Caki2 (cell line): ENCODE data around the gene TMEM258. TPM values are rescaled to one million over a fixed set of nuclear protein-coding genes. Genes with fewer than 3 reads are reported as not detected.
A peak's percentile ranks its signal among the peaks of the same experiment; 100 is the strongest.

Source experiments
- DNase-seq: peaks from one replicate; pipeline ENCODE4 v3.0.0-alpha.2; 2015; ENCODE audit warnings: low read depth
- in situ Hi-C: cut with HindIII; loops from 2 replicates; pipeline ENCODE4 v1.10.0; 2016; ENCODE audit warnings: low sequenced_read_pairs, low pct_unique_long_range_greater_than_20kb, mixed read lengths
- total RNA-seq: library from RNA; depleted of rRNA; stranded (reverse); fragments of >200 nt; shearing (Covaris generic); gene quantifications from 2 replicates; pipeline ENCODE4 v1.2.3, GENCODE V29; 2014; ENCODE audit warnings: low replicate concordance

The TMEM258 gene
- total RNA-seq, 1 experiment from 2014 or later: 85.2 TPM

- in situ Hi-C loops: no loop called here
- no peak for DNase-seq
These were observed 40.1 kb downstream of the TMEM258 start, which contains the start of gene MYRF for GRCh38 chr11:61752117-61752924. Gene MYRF (plus strand): TSS chr11:61752636. CDS start chr11:61752745, 109 bp downstream.

- DNase-seq: no peak
- in situ Hi-C loops: no loop called here
These were observed 41.0 kb downstream of the TMEM258 start for GRCh38 chr11:61751384-61751783.

- in situ Hi-C loops: no loop called here
- DNase-seq: no peak
These were observed 41.6 kb downstream of the TMEM258 start for GRCh38 chr11:61750631-61751273.

GRCh38 chr11:61749591-61750217 is 42.7 kb downstream of the TMEM258 start:
- in situ Hi-C loops: no loop called here
- no peak for DNase-seq

- in situ Hi-C loops: no loop called here
- no peak for DNase-seq
These were observed 44.5 kb downstream of the TMEM258 start for GRCh38 chr11:61747967-61748285.

GRCh38 chr11:61747192-61747966 is 45.0 kb downstream of the TMEM258 start:
- in situ Hi-C loops: no loop called here

GRCh38 chr11:61746442-61747191 is 45.8 kb downstream of the TMEM258 start:
- DNase-seq: no peak
- in situ Hi-C loops: no loop called here

More at GRCh38 chr11:61747192-61747966, 45.0 kb downstream of the TMEM258 start:
- peak; percentile 51 for DNase-seq

GRCh38 chr11:61745781-61746441 is 46.5 kb downstream of the TMEM258 start:
- in situ Hi-C loops: no loop called here
- DNase-seq: no peak

- in situ Hi-C loops: no loop called here
- no peak for DNase-seq
These were observed 47.7 kb downstream of the TMEM258 start for GRCh38 chr11:61744609-61745156.

- DNase-seq: no peak
- in situ Hi-C loops: no loop called here
These were observed 48.2 kb downstream of the TMEM258 start for GRCh38 chr11:61744181-61744580.

GRCh38 chr11:61743486-61744095 is 48.8 kb downstream of the TMEM258 start:
- DNase-seq: no peak
- in situ Hi-C loops: no loop called here

GRCh38 chr11:61742391-61742790 is 50.0 kb downstream of the TMEM258 start:
- in situ Hi-C loops: no loop called here
- no peak for DNase-seq

- in situ Hi-C loops: no loop called here
- no peak for DNase-seq
These were observed 52.4 kb downstream of the TMEM258 start for GRCh38 chr11:61739966-61740365.

GRCh38 chr11:61739413-61739812 is 53.0 kb downstream of the TMEM258 start:
- in situ Hi-C loops: no loop called here

More at GRCh38 chr11:61739413-61739812, 53.0 kb downstream of the TMEM258 start:
- no peak for DNase-seq
